A673 (cell line): ENCODE measurements around the gene SULT1A1.

Experiments
- EZH2 ChIP-seq: fragments of 200-600 bp; sonication (generic); IDR thresholded peaks from 2 replicates; pipeline ENCODE4 v1.6.1; 2017; ENCODE audit warnings: borderline replicate concordance, low read depth, mild to moderate bottlenecking, mixed read lengths, antibody characterized with exemption, low read length; ENCODE audit not compliant: poor library complexity, severe bottlenecking
- TF ChIP-seq, protein P1 (sequence below): fragments of 300-800, 200-600 bp; sonication (generic); conservative IDR thresholded peaks from 2 replicates; pipeline ENCODE4 v1.5.1; 2017; ENCODE audit warnings: low read depth, mild to moderate bottlenecking, antibody characterized with exemption, low read length, moderate library complexity, mixed read lengths

DNA sequence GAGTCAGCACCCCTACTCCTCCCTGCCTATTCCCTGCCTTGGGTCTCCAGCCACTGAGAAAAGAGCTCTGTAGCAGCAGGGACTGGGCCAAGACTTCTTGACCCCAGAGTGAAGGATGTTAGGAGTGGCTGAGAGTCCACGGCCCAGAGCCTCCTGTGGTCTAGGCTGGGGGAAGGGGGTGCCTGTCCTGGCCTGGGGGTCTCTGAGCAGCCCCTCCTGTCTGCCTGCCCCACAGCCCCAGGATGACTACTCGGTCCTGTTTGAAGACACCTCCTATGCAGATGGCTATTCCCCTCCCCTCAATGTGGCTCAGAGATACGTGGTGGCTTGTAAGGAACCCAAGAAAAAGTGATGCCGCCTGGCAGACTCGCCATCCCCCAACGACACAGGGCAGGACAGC, 18.5 kb downstream of the SULT1A1 start:
- TF ChIP-seq, protein P1, sequence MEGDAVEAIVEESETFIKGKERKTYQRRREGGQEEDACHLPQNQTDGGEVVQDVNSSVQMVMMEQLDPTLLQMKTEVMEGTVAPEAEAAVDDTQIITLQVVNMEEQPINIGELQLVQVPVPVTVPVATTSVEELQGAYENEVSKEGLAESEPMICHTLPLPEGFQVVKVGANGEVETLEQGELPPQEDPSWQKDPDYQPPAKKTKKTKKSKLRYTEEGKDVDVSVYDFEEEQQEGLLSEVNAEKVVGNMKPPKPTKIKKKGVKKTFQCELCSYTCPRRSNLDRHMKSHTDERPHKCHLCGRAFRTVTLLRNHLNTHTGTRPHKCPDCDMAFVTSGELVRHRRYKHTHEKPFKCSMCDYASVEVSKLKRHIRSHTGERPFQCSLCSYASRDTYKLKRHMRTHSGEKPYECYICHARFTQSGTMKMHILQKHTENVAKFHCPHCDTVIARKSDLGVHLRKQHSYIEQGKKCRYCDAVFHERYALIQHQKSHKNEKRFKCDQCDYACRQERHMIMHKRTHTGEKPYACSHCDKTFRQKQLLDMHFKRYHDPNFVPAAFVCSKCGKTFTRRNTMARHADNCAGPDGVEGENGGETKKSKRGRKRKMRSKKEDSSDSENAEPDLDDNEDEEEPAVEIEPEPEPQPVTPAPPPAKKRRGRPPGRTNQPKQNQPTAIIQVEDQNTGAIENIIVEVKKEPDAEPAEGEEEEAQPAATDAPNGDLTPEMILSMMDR, result no peak
- no peak for TF ChIP-seq EZH2
